Measurements from ENCODE around the gene TFDP2. TPM values are rescaled to one million over a fixed set of nuclear protein-coding genes. Genes with fewer than 3 reads are reported as not detected.

Gene TFDP2
- total and polyA plus RNA-seq, 2 of the 8 experiments (the other 6 are each of a cell fraction or from before 2014, with no cell fraction given) = 41.1 to 119 TPM

DNA sequence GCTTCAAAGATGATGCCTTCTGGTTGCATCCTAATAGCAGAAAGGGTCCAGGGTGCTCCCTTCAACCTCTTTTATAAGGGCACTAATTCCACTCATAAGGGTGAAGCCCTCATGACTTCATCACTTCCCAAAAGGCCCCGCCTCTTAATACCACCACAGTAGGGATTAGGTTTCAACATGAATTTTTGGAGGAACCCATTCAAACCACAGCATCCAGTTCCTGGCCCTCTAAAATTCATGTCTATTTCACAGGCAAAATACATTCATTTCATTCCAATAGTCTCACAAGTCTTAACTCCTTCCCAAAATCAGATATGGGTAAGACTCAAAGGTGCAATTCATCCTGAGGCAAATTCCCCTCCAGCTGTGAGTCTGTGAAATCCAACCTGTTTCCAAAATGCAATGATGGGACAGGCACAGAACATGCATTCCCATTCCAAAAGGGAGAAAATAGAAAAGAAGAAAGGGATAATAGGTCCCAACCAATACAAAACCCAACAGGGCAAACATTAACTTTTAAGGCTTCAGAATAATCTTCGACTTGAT lies 148.9 kb downstream of the TFDP2 start:
- no peak overlapping the region for H3K23ac ChIP-seq (ENCODE audit: insufficient read length)
- peaks cover 0 to 4% (median 2%) of the 10 kb centered on the region in 4 experiments; a peak in 3 of 7 replicates for H3K4me1 ChIP-seq (replicated peaks in 1 of 4; ENCODE audit: control insufficient read depth in 3 of 4, insufficient read depth in 4 of 4, low read length in 3 of 4)
- H3K79me1 ChIP-seq (ENCODE audit: low read depth, low read length) = 0 out of 2 replicates have a peak, but pooled peaks cover 2% of the 10 kb centered on the region
- 94% methylated on average over 2 of the region's 2 CpGs; no CpG with 5 or more reads in 1 of the 2 experiments for WGBS, 2 experiments (ENCODE audit: extremely low coverage in 1 of 2, insufficient coverage in 1 of 2, insufficient read length in 1 of 2, insufficient replicate concordance in 2 of 2, low coverage in 1 of 2, low lambda C conversion rate in 2 of 2, missing lambda C conversion rate in 1 of 2)
- H3K23me2 ChIP-seq (ENCODE audit: low read depth, low read length) = no peaks in the 10 kb centered on the region
- H2AFZ ChIP-seq (ENCODE audit: low read length) = no peak overlapping the region
- H4K8ac ChIP-seq (ENCODE audit: extremely low read depth, insufficient read depth, low read length) = no peak overlapping the region
- ChIA-PET CTCF (ENCODE audit: partially characterized antibody) (interaction anchor here (0.6 kb wide), 1 partner anchor 427 kb away, joined by 3 read pairs; no protein-coding TSS in a partner anchor), POLR2A (ENCODE audit: partially characterized antibody) (no interaction called here)
- no peak overlapping the region for H3K56ac ChIP-seq (replicated peaks; ENCODE audit: insufficient read length, low read depth, low read length)
- no peak overlapping the region for H2BK5ac ChIP-seq (ENCODE audit: low read depth, low read length)
- no peak overlapping the region for H2BK120ac ChIP-seq (replicated peaks; ENCODE audit: low read depth, low read length)
- H3K4me3 ChIP-seq (ENCODE audit: extremely low read depth in 1 of 4, insufficient read depth in 2 of 4, low read depth in 3 of 4, low read length in 4 of 4) = no peak overlapping the region
- no peak overlapping the region for H3K18ac ChIP-seq (ENCODE audit: extremely low read depth, low read length)
- no peaks in the 10 kb centered on the region for H3K27me3 ChIP-seq (replicated peaks in 1 of 4; ENCODE audit: control insufficient read depth in 3 of 4, extremely low read depth in 1 of 4, insufficient read depth in 3 of 4, low read length in 3 of 4)
- H3K9me3 ChIP-seq (ENCODE audit: insufficient read depth in 2 of 2, low read depth in 1 of 2, low read length in 1 of 2) = no peaks in the 10 kb centered on the region
- H3K14ac ChIP-seq (ENCODE audit: insufficient read length) = no peak overlapping the region
- H3K4ac ChIP-seq (replicated peaks; ENCODE audit: insufficient read length, low read depth, low read length) = no peak overlapping the region
- no peak overlapping the region for H2BK20ac ChIP-seq (ENCODE audit: low read length)
- no peak overlapping the region for H3K4me2 ChIP-seq (ENCODE audit: insufficient read depth in 1 of 2, low read depth in 2 of 2, low read length in 2 of 2)
- H3K9ac ChIP-seq (replicated peaks in 1 of 4; ENCODE audit: extremely low read depth in 1 of 4, low read depth in 3 of 4, low read length in 3 of 4) = no peak overlapping the region
- no peak overlapping the region for H2BK12ac ChIP-seq (ENCODE audit: low read depth, low read length)
- peaks cover 0 to 18% of the 10 kb centered on the region in 2 experiments; a peak in 1 of 4 replicates for H3K79me2 ChIP-seq (ENCODE audit: control insufficient read depth in 1 of 2, insufficient read depth in 2 of 2, low read length in 2 of 2)
- no peak overlapping the region for H2AK5ac ChIP-seq (ENCODE audit: low read depth, low read length)
- H4K20me1 ChIP-seq (replicated peaks in 1 of 2; ENCODE audit: control insufficient read depth in 1 of 2, insufficient read depth in 2 of 2, low read length in 2 of 2) = peaks cover 0 to 2% of the 10 kb centered on the region in 2 experiments
- no peak overlapping the region for H4K91ac ChIP-seq (replicated peaks; ENCODE audit: insufficient read length, low read length)
- H3K27ac ChIP-seq (ENCODE audit: low read depth, low read length) = no peak overlapping the region
- no peak overlapping the region for H2BK15ac ChIP-seq (ENCODE audit: low read length)
- DNase-seq (ENCODE audit: low read depth in 1 of 2, low spot score in 2 of 2) (no peak), FAIRE-seq (no peak)
- no peak overlapping the region for H4K5ac ChIP-seq (ENCODE audit: insufficient read length, low read depth, low read length)
- peaks cover 0 to 19% (median 0%) of the 10 kb centered on the region in 4 experiments; a peak in 3 of 8 replicates for H3K36me3 ChIP-seq (ENCODE audit: control insufficient read depth in 2 of 4, insufficient read depth in 4 of 4, low read length in 3 of 4)
- TF ChIP-seq NANOG (IDR thresholded peaks at IDR 0.05; ENCODE audit: insufficient read depth, low read depth, low read length, poor library complexity, severe bottlenecking) = no peak
- no peak for TF ChIP-seq SIX5 (IDR thresholded peaks at IDR 0.05; ENCODE audit: low read depth, low read length)
- TF ChIP-seq, protein P1, sequence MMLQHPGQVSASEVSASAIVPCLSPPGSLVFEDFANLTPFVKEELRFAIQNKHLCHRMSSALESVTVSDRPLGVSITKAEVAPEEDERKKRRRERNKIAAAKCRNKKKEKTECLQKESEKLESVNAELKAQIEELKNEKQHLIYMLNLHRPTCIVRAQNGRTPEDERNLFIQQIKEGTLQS (IDR thresholded peaks at IDR 0.05; ENCODE audit: insufficient read depth, low read depth, low read length) = no peak
- no peak for TF ChIP-seq RNF2 (IDR thresholded peaks at IDR 0.05; ENCODE audit: borderline replicate concordance, low read depth, low read length, missing control alignments, poor library complexity, severe bottlenecking)
- TF ChIP-seq SIRT6 (IDR thresholded peaks at IDR 0.05; ENCODE audit: low read length) = no peak
- TF ChIP-seq TCF12 (IDR thresholded peaks at IDR 0.05; ENCODE audit: low read depth, low read length) = no peak
- no peak for TF ChIP-seq RBBP5 (IDR thresholded peaks at IDR 0.05; ENCODE audit: borderline replicate concordance, low read depth, low read length)
- no peak for TF ChIP-seq NRF1 (IDR thresholded peaks at IDR 0.05; ENCODE audit: low read depth, low read length)
- no peak for TF ChIP-seq KDM1A (IDR thresholded peaks at IDR 0.05; ENCODE audit: borderline replicate concordance, low read length)
- TF ChIP-seq, protein P2, sequence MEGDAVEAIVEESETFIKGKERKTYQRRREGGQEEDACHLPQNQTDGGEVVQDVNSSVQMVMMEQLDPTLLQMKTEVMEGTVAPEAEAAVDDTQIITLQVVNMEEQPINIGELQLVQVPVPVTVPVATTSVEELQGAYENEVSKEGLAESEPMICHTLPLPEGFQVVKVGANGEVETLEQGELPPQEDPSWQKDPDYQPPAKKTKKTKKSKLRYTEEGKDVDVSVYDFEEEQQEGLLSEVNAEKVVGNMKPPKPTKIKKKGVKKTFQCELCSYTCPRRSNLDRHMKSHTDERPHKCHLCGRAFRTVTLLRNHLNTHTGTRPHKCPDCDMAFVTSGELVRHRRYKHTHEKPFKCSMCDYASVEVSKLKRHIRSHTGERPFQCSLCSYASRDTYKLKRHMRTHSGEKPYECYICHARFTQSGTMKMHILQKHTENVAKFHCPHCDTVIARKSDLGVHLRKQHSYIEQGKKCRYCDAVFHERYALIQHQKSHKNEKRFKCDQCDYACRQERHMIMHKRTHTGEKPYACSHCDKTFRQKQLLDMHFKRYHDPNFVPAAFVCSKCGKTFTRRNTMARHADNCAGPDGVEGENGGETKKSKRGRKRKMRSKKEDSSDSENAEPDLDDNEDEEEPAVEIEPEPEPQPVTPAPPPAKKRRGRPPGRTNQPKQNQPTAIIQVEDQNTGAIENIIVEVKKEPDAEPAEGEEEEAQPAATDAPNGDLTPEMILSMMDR (IDR thresholded peaks at IDR 0.05; ENCODE audit: control extremely low read depth in 1 of 3, insufficient read depth in 1 of 3, low read depth in 1 of 3, low read length in 3 of 3) = no peak

All from H1 (cell line).